Aorta (tissue), 5 donors: ENCODE results near the gene TMEM123. TPM values are rescaled to one million over a fixed set of nuclear protein-coding genes. Genes with fewer than 3 reads are reported as not detected.
"Not testable (repeated sequence)": the region's sequence is repeated elsewhere in the genome, so short reads cannot be mapped to it uniquely, and the experiment has no call there.

ENCODE experiments used
- ATAC-seq: fragments of 200-7000 bp; cut with Tn5 transposase; one replicate; pipeline ENCODE4 v1.9.1; 2022; ENCODE audit warnings: moderate library complexity; ENCODE audit not compliant: low FRiP score
- DNase-seq, 2 donors: peaks; one replicate each; pipeline ENCODE4 v3.0.0-alpha.2; 2020
- H3K27ac ChIP-seq, 2 donors: one replicate each; pipeline ENCODE4 v1.5.1; 2013; ENCODE audit warnings: low read length in 2 of 2, mild to moderate bottlenecking in 2 of 2, moderate library complexity in 2 of 2, control low read depth in 1 of 2, inconsistent platforms in 1 of 2, low read depth in 1 of 2
- H3K27me3 ChIP-seq, 2 donors: one replicate each; pipeline ENCODE4 v1.6.1; 2013; ENCODE audit warnings: control low read depth in 1 of 2, low read length in 1 of 2, mild to moderate bottlenecking in 1 of 2, moderate library complexity in 1 of 2; ENCODE audit not compliant: insufficient read depth in 2 of 2, control insufficient read depth in 1 of 2
- H3K36me3 ChIP-seq, 2 donors: one replicate each; pipeline ENCODE4 v1.6.1; 2013; ENCODE audit warnings: control low read depth in 1 of 2, low read length in 1 of 2, mild to moderate bottlenecking in 1 of 2; ENCODE audit not compliant: insufficient read depth in 2 of 2, control insufficient read depth in 1 of 2
- H3K4me1 ChIP-seq, 2 donors: one replicate each; pipeline ENCODE4 v1.6.1; 2013; ENCODE audit warnings: low read length in 2 of 2, control low read depth in 1 of 2, mild to moderate bottlenecking in 1 of 2, moderate library complexity in 1 of 2; ENCODE audit not compliant: insufficient read depth in 2 of 2, control insufficient read depth in 1 of 2
- H3K4me3 ChIP-seq, 2 donors: one replicate each; pipeline ENCODE4 v1.5.1; 2013; ENCODE audit warnings: low read length in 2 of 2, control low read depth in 1 of 2, mild to moderate bottlenecking in 1 of 2
- H3K9me3 ChIP-seq: one replicate; pipeline ENCODE4 v1.6.1; 2013; ENCODE audit warnings: mild to moderate bottlenecking, low read length; ENCODE audit not compliant: control insufficient read depth
- WGBS, 2 donors: extraction: QIAGEN DNeasy Blood & Tissue Kit; methylation state at CpG; one replicate each; pipeline ENCODE4 v1.1.7; 2013; 5-methylcytosine and 5-hydroxymethylcytosine counted together
- intact Hi-C, 2 donors: fragments of 100-400 bp; cut with DNase I; formaldehyde crosslinking; loops; one replicate each; pipeline versions ENCODE4 v1.14.2 to v1.15.0; 2022
- polyA plus RNA-seq, 2 donors: library from polyadenylated mRNA; stranded (reverse); fragments of 200-250 nt; gene quantifications; one replicate each; pipeline ENCODE4 v1.2.3, GENCODE V29; 2013
- total RNA-seq, 2 donors: library from RNA; stranded (reverse); fragmentation: NEBNext Ultra II Directional; extraction: Animal tissue kit (Norgen Biotek cat#: 25700); gene quantifications; one replicate each; pipeline ENCODE4 v1.2.1, GENCODE V29; 2021
- donor health status: healthy with polysubstance abuse.
- donor health status: Bipolar disorder and iron deficiency.
- donor health status: DM: no; HTN: no; CAD: no.
- donor health status: DM: no; HTN: no; CAD: no.
- donor health status: DM: yes; HTN: yes; CAD: no.

The TMEM123 gene
- total and polyA plus RNA-seq, 4 donors, result 42.1 to 116 (median 79.2) TPM

DNA sequence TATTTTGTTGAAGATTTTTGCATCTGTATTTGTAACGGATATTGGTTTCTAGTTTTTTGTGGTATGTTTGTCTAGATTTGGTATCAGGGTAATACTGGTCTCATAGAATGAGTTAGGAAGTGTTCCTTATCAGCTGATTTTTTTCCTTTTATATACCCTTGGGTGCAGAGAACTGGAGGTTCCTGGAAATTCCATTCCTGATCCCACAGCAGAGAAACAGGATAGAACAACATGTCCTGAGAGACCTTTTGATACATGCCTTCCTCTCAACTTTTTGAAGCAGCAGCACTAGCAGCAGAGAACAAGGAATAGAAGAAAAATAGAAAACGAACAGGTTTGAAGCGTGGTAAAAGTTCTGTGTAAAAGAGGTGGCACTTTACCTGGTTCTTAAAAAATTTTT lies 68.7 kb downstream of the TMEM123 start:
- DNase-seq (no peak), ATAC-seq (no peak)
- Histone ChIP-seq H3K9me3 (no peaks in the 10 kb centered on the region), H3K4me1 (no peaks in the 10 kb centered on the region), H3K36me3 (peaks cover 3 to 7% of the 10 kb centered on the region in 2 donors), H3K27ac (no peak overlapping the region), H3K4me3 (no peak overlapping the region), H3K27me3 (no peaks in the 10 kb centered on the region)
- intact Hi-C loops, result no loop called here
- 79% methylated on average over 3 of the region's 3 CpGs for WGBS, 2 donors

DNA sequence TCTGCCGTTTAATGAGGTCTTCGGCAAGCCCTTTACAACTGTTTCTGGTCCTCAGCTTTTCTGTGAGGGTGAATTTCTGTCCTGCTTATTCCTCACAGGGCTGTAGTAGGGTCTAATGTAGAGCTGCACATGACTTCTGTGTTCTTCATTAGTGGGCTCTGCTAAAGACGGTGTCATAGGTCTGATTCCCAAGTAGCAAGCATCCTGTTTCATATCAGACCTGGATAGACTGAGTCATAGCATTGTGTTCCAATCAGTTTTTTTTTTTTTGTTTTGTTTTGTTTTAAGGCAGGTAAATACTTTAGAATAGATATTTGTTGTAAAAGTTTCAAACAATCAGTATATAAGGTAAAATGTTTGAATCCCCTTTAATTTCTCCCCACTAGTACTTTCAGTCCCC lies 70.2 kb downstream of the TMEM123 start:
- no peaks in the 10 kb centered on the region for H3K9me3 ChIP-seq
- WGBS, 2 donors, result 84 to 86% methylated on average over 3 of the region's 3 CpGs
- intact Hi-C loops, result no loop called here
- H3K36me3 ChIP-seq, result peaks cover 3 to 7% of the 10 kb centered on the region in 2 donors
- ATAC-seq (no peak), DNase-seq (no peak)
- H3K27ac ChIP-seq, result no peak overlapping the region
- no peaks in the 10 kb centered on the region for H3K4me1 ChIP-seq
- H3K27me3 ChIP-seq, result no peaks in the 10 kb centered on the region
- no peak overlapping the region for H3K4me3 ChIP-seq

DNA sequence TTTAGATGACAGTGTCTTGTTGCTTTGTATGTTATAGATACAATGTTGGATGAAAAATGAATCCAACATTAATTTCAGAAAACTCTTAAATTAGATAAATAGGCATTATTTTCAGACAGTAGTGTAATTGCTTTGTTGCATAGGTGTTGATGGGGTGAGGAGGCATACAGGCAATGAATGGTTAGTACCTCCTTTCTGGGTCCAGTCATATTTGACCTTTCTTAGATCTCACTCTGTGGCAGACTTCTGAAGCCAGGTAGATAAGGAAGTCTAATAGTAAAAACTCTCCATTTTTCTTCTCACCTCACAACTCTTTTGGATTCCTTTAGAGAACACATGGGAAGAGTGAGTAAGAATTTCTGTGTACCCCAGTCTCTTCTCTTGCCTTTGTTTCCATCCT lies 73.7 kb downstream of the TMEM123 start:
- no peak for ATAC-seq
- H3K9me3 ChIP-seq, result no peaks in the 10 kb centered on the region
- H3K36me3 ChIP-seq, result peaks cover 3 to 5% of the 10 kb centered on the region in 2 donors
- H3K27me3 ChIP-seq, result no peaks in the 10 kb centered on the region
- intact Hi-C loops, result no loop called here
- no peak overlapping the region for H3K4me3 ChIP-seq
- DNase-seq, result no peak
- no peaks in the 10 kb centered on the region for H3K4me1 ChIP-seq
- no peak overlapping the region for H3K27ac ChIP-seq

DNA sequence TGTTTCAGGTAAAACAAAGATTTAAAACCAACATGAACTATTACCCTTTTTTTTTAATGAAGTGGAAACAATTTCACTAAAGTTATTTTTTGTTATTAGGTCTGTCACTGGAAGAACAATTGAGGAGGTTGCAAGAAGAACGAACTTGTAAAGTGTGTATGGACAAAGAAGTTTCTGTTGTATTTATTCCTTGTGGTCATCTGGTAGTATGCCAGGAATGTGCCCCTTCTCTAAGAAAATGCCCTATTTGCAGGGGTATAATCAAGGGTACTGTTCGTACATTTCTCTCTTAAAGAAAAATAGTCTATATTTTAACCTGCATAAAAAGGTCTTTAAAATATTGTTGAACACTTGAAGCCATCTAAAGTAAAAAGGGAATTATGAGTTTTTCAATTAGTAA lies 74.7 kb downstream of the TMEM123 start:
- Histone ChIP-seq H3K9me3 (no peaks in the 10 kb centered on the region), H3K4me3 (no peak overlapping the region), H3K36me3 (peaks cover 3% of the 10 kb centered on the region in 2 donors), H3K27ac (no peak overlapping the region), H3K4me1 (no peaks in the 10 kb centered on the region), H3K27me3 (no peaks in the 10 kb centered on the region)
- no peak for DNase-seq
- ATAC-seq, result no peak
- whole genome bisulfite sequencing, 2 donors, result 68 to 74% methylated on average over 2 of the region's 2 CpGs
- intact Hi-C loops, result no loop called here

DNA sequence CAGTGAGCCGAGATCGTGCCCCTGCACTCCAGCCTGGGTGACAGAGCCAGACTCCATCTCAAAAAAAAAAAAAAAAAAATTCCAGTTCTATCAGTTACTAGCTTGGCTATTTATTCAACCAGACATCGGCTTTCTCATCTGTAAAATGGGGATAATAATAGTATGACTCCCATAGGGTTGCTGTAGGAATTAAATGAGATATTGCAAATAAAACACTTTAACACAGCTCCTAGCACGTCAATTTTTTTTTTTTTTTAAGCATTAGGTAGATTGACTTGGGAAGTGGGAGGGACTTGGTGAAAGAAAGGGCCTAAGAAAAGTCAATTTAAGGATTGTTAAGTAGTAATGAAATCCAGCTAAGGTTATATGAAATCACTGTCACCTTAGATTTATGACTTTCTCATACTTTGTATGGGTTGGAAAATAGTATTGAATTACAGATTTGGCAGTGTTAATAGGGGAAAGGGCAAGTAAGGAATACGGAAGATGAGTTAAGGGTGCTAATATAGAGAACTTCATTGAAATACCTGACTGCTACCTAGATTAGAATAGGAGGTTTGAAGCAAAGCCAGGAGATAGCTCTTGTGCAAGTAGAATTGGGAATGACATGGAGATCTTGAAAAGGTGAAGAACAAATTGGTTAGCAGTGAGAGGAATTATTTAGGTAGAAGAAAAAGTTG lies 76.7 kb downstream of the TMEM123 start:
- no peak overlapping the region for H3K4me3 ChIP-seq
- intact Hi-C loops, result no loop called here
- H3K9me3 ChIP-seq, result no peaks in the 10 kb centered on the region
- H3K36me3 ChIP-seq, result peaks cover 0 to 3% of the 10 kb centered on the region in 2 donors
- DNase-seq (no peak), ATAC-seq (no peak)
- no peaks in the 10 kb centered on the region for H3K4me1 ChIP-seq
- H3K27me3 ChIP-seq, result no peaks in the 10 kb centered on the region
- 83% methylated on average over 5 of the region's 5 CpGs for WGBS, 2 donors
- H3K27ac ChIP-seq, result no peak overlapping the region

DNA sequence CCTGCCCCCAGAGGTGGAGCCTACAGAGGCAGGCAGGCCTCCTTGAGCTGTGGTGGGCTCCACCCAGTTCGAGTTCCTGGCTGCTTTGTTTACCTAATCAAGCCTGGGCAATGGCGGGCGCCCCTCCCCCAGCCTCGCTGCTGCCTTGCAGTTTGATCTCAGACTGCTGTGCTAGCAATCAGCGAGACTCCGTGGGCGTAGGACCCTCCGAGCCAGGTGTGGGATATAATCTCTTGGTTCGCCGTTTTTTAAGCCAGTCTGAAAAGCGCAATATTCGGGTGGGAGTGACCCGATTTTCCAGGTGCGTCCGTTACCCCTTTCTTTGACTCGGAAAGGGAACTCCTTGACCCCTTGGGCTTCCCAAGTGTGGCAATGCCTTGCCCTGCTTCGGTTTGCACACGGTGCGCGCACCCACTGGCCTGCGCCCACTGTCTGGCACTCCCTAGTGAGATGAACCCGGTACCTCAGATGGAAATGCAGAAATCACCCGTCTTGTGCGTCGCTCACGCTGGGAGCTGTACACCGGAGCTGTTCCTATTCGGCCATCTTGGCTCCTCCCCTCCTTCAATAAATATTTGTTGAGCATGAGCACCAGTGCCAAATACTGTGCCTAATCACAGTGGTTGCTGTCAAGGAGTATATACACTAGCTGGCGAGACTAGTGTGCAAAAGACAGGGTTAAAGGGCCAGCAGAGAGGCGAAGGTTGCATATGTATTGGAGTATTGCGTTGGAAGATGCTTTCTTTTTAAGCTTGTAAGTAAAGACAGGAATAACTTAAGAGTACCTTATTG lies 77.7 kb downstream of the TMEM123 start:
- H3K9me3 ChIP-seq, intact Hi-C loops, H3K4me1 ChIP-seq, DNase-seq, H3K27ac ChIP-seq, H3K27me3 ChIP-seq, ATAC-seq, H3K4me3 ChIP-seq, H3K36me3 ChIP-seq: not testable (repeated sequence)
- WGBS, 2 donors, result 79 to 82% methylated on average over 29 to 31 of the region's 31 CpGs

DNA sequence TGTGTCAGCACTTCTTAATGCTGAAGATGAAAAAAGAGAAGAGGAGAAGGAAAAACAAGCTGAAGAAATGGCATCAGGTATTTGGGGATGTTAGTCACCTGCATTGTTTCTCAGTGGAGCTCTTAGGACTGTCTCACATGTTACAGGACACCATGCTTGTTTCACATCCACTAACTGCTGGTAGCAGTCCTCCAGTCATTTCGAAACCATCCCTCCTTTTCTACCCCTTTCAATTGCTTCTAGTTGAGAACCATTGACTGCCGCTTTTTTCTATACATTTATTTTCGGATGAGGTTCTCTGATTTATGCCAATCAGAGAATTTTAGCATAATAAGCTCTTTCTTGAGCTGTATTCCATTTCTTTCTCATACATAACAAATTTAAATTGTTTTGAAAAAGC lies 84.1 kb downstream of the TMEM123 start:
- intact Hi-C loops, result no loop called here
- H3K36me3 ChIP-seq, result peaks cover 0 to 7% of the 10 kb centered on the region in 2 donors

DNA sequence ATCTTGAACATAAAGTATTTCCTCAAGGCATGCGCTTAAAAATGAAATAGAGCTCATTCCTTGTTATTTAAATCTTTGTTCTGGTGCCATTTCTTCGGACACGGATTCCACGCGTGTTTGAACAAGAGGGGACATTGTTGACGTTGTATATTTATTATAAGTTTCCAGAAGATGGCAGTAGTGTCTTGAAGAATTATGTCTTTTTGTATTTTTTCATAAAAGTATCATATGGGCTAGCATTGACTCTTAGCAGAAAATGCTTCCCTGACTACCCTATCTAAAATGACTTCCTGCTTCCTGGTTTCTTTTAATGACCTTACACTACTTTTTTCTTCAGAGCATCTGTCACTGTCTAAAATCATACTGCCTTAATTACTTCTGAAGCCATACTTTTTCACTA lies 85.2 kb downstream of the TMEM123 start:
- intact Hi-C loops, result no loop called here
- DNase-seq (no peak), ATAC-seq (no peak)
- Histone ChIP-seq H3K27me3 (no peaks in the 10 kb centered on the region), H3K27ac (no peak overlapping the region), H3K4me3 (no peak overlapping the region), H3K36me3 (peaks cover 0 to 7% of the 10 kb centered on the region in 2 donors), H3K4me1 (no peaks in the 10 kb centered on the region), H3K9me3 (no peaks in the 10 kb centered on the region)
- WGBS, 2 donors, result 20 to 30% methylated on average over 6 of the region's 6 CpGs

More for the DNA sequence above, 84.1 kb downstream of the TMEM123 start:
- no peak overlapping the region for H3K4me3 ChIP-seq
- no peaks in the 10 kb centered on the region for H3K4me1 ChIP-seq
- no peak overlapping the region for H3K27ac ChIP-seq
- H3K27me3 ChIP-seq, result no peaks in the 10 kb centered on the region
- DNase-seq, result no peak
- WGBS, 2 donors, result 90 to 93% methylated on average over 3 of the region's 3 CpGs
- ATAC-seq, result no peak
- H3K9me3 ChIP-seq, result no peaks in the 10 kb centered on the region

DNA sequence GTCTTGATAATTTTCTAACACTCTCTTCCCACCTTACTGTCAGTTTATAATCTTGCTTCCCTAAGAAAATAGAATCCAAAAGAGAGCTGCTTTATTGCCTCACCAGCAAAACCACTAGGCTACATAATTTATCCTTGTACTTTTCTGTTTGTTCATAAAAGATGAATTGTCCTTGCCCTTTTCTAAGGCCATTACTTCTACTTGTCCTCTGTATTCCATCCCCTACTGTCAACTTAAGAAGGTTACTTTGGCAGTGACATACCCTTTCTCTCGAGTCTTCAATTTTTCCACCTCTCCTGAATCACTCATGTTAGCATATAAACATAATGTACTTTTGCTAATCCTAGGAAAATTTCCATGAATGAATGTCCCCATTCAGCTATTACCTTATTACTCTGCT lies 87.6 kb downstream of the TMEM123 start:
- Histone ChIP-seq H3K36me3 (peaks cover 0 to 10% of the 10 kb centered on the region in 2 donors), H3K4me3 (no peak overlapping the region), H3K27ac (no peak overlapping the region), H3K9me3 (no peaks in the 10 kb centered on the region), H3K27me3 (no peaks in the 10 kb centered on the region), H3K4me1 (no peaks in the 10 kb centered on the region)
- WGBS, 2 donors, result 58 to 61% methylated on average over 1 of the region's 1 CpG
- no peak for ATAC-seq
- intact Hi-C loops, result no loop called here
- DNase-seq, result no peak
